ENCODE data around the gene LIPM.

The LIPM gene

GRCh38 chr10:88802523-88803285 is at the start of gene LIPM:
Gene LIPM, plus strand, starts transcription at chr10:88802730. Its CDS starts 167 bp downstream, at chr10:88802897.
- no peak for DNase-seq (ENCODE audit: low spot score)

DNA sequence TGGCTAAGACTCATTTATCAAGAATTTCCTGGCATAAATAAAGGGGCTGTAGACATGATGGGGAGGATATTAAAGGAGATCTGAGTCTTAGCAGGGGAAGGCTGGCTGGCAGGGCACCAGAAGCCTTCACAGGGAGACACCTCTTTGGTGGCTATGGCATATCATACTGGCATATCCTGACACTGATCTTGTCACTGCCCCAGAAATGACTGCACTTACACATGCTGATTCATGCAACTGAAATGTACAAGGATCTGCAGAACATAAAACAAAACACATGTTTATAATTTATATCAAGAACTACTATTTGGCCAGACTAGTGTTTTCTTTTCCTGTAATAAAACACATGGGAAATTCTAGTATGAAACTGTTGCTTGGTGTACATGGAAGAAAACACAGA is 48.2 kb upstream of the LIPM start:
- DNase-seq (ENCODE audit: low spot score), result no peak

GRCh38 chr10:88755753-88756152 is 46.8 kb upstream of the LIPM start:
- DNase-seq (ENCODE audit: low spot score), result no peak

- DNase-seq (ENCODE audit: low spot score), result no peak
These were observed 45.9 kb upstream of the LIPM start for GRCh38 chr10:88756660-88757059.

- DNase-seq (ENCODE audit: low spot score), result no peak
These were observed 43.0 kb upstream of the LIPM start, which contains the start of gene LIPN for GRCh38 chr10:88759366-88760101. Gene LIPN, plus strand, starts transcription at chr10:88760020. Its CDS starts 1,386 bp downstream, at chr10:88761406.

GRCh38 chr10:88762906-88763305 is 39.6 kb upstream of the LIPM start:
- no peak for DNase-seq (ENCODE audit: low spot score)

DNA sequence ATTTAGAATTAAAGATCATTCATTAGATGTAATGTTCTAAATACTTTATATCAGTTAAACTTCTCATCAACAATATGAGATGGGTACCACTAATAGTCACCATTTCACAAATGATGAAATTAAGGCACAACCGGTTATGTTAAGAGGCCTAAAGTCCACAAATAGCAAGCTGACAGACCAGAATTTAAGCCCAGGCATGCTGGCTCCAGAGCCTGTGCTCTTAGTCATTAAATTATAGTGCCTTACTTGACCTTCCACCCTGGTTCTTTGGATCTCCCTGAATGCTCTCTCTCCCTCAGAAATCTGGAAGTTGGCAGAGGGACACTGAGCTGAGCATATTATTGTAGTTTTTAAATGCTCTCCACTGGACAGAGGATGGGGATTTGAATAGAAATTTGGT is 39.1 kb upstream of the LIPM start:
- DNase-seq (ENCODE audit: low spot score), result no peak

- no peak for DNase-seq (ENCODE audit: low spot score)
These were observed 38.4 kb upstream of the LIPM start for GRCh38 chr10:88764110-88764509.

- no peak for DNase-seq (ENCODE audit: low spot score)
These were observed 36.7 kb upstream of the LIPM start for GRCh38 chr10:88765816-88766215.

DNA sequence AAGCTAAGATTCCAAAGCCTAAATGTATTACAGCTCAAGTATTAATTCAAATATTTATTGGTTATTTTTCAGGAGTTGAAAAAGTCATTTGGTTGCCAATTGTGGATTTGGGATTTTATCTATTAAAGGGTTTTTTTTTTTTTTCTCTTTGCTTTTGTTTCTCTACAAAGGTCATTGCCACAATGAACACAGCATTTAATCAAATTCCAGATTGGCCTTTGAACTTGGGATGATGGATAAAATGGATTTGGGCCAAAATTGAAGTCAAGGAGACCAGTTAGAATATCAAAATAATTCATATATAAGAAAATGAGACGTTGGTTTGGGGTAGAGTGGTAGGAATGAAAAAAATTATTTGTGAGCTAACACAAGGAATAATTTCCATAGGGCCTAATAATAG is 33.1 kb upstream of the LIPM start:
- DNase-seq (ENCODE audit: low spot score), result no peak

GRCh38 chr10:88781206-88781605 is 21.3 kb upstream of the LIPM start:
- DNase-seq (ENCODE audit: low spot score), result no peak

GRCh38 chr10:88782222-88782621 is 20.3 kb upstream of the LIPM start:
- no peak for DNase-seq (ENCODE audit: low spot score)

DNA sequence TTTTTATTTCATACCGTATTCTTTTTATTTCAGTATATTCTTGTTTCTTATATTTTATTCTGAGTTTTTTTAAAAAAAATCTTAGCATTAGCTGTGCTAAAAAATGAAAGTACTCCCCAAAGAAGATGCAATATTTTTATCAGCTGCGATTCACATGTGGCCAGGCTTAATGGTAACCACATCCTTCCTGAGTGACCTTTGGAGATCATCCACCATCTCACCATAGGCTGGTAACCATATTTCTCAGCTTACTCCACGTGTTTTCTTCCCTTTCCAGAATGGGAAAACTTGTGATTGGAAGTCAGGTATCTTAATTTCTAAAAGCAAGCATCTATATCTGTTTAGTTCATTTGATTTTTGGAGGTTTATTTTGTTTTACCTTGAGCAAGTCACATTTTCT is 18.8 kb upstream of the LIPM start:
- DNase-seq (ENCODE audit: low spot score), result no peak

- no peak for DNase-seq (ENCODE audit: low spot score)
These were observed 16.3 kb upstream of the LIPM start for GRCh38 chr10:88786032-88786770.

GRCh38 chr10:88787463-88787862 is 15.1 kb upstream of the LIPM start:
- DNase-seq (ENCODE audit: low spot score), result no peak

GRCh38 chr10:88788924-88789323 is 13.6 kb upstream of the LIPM start:
- no peak for DNase-seq (ENCODE audit: low spot score)

- no peak for DNase-seq (ENCODE audit: low spot score)
These were observed 10.6 kb upstream of the LIPM start for GRCh38 chr10:88791924-88792323.

- DNase-seq (ENCODE audit: low spot score), result no peak
These were observed 9.9 kb upstream of the LIPM start for GRCh38 chr10:88792661-88793060.

- DNase-seq (ENCODE audit: low spot score), result no peak
These were observed 8.7 kb upstream of the LIPM start for GRCh38 chr10:88793712-88794299.

DNA sequence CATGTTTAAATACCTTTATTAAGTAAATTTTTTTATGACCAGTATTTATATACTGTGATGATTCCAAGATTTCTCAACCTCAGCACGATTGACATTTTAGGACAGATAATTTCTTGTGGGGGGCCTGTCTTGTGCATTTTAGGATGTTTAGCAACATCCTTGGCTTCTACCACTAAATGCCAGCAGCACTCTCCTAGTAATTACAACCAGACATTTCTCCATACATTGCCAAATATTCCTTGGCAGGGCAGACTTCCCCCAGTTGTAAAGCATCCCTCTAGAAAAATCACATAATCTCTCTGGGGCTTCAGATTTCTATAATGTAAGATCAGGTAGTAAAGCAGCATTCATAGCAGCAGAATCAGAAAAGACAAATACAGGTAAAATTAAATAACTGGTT is 7.8 kb upstream of the LIPM start:
- DNase-seq (ENCODE audit: low spot score), result no peak

- DNase-seq (ENCODE audit: low spot score), result no peak
These were observed 2.1 kb upstream of the LIPM start for GRCh38 chr10:88800152-88801125.

All from hematopoietic multipotent progenitor cell treated with erythropoietin and hydrocortisone succinate and interleukin-3 and kit ligand, for 17 days (in vitro differentiated cells).